Stimulated activated CD4-positive, alpha-beta T cell treated with anti-CD3 and anti-CD28 coated beads, Interleukin-1b, Interleukin-23, amount 100 ng/mL, for 1 hour (primary cell): Measurements from ENCODE around the gene PMPCA.
"Not testable (repeated sequence)": the region's sequence is repeated elsewhere in the genome, so short reads cannot be mapped to it uniquely, and the experiment has no call there.

Experiments
- DNase-seq, 2 donors: peaks; one replicate each; pipeline ENCODE4 v3.0.0-alpha.2; 2020; ENCODE audit warnings: low read depth in 2 of 2

Gene PMPCA

GRCh38 chr9:136412962-136413361 is 2.5 kb downstream of the PMPCA start:
- DNase-seq = no peak

DNA sequence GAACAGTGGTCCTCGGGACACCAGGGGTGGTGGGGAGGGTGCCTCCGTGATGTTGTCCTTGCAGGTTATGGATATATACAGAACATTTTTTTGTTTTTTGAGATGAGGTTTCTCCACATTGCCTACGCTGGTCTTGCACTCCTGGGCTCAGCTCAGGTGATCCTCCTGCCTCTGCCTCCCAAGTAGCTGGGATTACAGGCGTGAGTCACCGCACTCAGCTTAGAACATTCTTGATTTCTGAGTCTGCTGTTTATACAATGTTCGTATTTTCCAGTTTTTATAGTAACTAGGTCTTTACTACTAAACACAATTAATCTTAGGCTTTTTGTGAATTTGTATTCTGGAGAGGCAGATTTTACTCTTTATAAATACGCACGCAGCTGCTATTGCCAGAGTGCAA is 6.0 kb downstream of the PMPCA start:
- DNase-seq = no peak

- DNase-seq = no peak
These were observed 6.5 kb downstream of the PMPCA start for GRCh38 chr9:136416914-136417313.

- no peak for DNase-seq
These were observed 8.0 kb downstream of the PMPCA start for GRCh38 chr9:136418182-136419091.

- no peak for DNase-seq
These were observed 8.6 kb downstream of the PMPCA start for GRCh38 chr9:136419092-136419420.

- DNase-seq = no peak
These were observed 11.3 kb downstream of the PMPCA start for GRCh38 chr9:136421791-136422190.

DNA sequence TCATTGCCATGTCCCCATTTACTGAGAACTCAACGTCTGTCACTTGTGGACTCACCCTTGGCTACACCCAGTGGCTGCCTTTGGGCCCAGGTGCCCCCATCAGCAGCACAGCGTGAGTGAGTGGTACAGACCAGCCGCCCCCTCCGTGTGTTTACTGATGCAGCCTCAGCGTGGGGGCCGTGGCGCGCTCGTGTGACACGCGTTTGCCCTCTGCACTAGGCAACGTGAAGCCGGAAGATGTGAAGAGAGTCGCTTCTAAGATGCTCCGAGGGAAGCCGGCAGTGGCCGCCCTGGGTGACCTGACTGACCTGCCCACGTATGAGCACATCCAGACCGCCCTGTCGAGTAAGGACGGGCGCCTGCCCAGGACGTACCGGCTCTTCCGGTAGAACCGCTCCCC is 12.4 kb downstream of the PMPCA start:
- no peak for DNase-seq

DNA sequence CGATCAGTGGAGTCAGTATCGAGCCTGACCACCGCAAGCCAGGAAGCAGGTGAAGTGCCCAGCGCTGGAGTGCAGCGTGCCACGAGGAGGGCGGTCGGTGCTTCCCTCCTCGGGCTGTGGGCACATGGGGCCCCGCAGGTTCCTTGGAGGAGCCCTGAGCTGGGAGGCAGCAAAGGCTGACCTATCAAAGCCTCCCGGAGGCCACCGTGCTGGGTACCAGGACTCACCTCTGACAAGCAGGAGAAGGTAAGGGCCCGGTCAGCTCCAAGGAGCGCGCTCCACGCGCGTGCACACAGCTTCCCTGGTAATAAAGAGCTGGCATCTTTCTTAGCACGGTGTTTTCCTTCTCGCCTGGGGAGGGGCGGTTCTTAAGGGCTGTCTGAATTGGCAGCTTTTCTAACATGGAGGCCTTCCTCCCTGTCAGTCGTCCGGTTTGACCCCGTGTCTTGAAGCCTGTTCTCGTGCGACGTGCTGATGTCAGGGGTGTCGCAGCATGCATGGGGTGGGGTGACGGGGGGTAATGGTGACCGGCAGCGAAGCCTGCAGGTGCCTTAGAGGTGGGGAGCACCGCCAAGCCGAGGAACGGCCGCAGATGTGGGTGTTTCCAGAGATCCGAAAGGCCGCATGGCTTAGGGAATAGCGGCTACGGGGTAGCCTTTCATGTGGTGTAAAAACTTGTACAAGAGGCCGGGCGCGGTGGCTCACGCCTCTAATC is 13.1 kb downstream of the PMPCA start:
- DNase-seq = no peak

DNA sequence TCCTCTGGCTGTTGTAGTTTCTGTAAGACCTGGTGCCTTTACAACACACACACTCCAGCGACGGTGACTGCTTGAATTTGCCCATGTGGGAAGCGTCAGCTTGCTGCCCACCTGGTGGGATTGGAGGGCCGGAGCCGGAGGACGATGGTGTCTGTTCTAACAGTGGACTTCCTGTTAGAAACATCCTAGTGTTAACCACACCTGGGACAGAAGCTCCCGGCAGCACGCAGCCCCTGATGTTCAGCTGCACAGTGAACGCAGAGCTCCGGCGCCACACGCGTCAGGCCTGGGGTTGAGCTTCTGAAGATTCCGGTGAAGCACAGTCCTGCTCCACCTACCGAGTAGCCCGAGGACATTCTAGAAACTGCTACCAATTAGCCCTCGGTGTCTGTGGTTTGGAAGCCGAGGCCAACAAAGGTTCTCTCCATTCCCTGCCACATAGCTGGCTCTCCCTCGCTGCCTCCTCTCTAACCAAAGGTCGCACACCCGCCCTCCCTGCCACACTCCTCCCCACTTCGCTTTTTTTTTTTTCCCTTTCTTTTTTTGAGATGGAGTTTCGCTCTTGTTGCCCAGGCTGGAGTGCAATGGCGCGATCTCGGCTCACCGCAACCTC is 14.4 kb downstream of the PMPCA start:
- DNase-seq = no peak

DNA sequence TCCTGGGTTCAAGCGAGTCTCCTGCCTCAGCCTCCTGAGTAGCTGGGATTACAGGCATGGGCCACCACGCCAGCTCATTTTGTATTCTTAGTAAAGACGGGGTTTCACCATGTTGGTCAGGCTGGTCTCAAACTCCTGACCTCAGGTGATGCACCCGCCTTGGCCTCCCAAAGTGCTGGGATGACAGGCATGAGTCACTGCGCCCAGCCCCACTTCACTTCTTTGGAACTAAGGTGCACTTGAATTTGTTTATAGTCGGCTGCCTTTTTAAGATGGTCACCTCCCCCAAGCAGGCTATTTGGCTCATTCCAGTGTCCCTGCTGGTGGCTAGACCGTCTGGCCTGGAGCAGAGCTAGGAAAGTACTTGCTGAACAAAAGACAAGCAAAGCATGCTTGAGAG is 14.9 kb downstream of the PMPCA start:
- not testable (repeated sequence) for DNase-seq

GRCh38 chr9:136426787-136427186 is 16.3 kb downstream of the PMPCA start:
- DNase-seq = no peak

DNA sequence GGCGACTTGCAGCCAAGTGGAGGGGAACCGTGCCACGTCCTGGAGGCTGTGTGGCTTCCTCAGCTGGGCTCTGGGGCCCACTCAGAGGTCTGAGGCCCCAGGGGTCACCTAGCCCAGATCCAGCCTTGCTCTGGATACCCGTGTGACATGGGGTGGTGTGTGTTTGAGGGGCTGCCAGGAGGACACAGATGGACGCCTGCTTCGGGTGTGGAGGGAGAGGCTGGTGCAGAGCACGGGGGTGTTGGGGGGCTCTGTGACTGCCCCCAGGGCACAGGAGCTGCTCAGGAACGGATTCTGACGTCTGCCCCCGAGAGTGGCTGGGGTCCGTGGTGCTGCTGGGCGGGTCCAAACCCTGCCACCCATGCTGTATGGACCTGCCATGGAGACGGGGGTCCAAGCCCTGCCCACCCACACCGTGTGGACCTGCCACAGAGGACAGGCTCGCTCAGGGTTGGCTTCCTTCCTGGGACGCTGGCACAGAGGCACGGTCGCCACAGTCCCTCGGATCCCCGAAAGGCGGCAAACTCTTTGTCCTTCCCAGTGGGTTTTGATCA is 18.7 kb downstream of the PMPCA start:
- DNase-seq = no peak

DNA sequence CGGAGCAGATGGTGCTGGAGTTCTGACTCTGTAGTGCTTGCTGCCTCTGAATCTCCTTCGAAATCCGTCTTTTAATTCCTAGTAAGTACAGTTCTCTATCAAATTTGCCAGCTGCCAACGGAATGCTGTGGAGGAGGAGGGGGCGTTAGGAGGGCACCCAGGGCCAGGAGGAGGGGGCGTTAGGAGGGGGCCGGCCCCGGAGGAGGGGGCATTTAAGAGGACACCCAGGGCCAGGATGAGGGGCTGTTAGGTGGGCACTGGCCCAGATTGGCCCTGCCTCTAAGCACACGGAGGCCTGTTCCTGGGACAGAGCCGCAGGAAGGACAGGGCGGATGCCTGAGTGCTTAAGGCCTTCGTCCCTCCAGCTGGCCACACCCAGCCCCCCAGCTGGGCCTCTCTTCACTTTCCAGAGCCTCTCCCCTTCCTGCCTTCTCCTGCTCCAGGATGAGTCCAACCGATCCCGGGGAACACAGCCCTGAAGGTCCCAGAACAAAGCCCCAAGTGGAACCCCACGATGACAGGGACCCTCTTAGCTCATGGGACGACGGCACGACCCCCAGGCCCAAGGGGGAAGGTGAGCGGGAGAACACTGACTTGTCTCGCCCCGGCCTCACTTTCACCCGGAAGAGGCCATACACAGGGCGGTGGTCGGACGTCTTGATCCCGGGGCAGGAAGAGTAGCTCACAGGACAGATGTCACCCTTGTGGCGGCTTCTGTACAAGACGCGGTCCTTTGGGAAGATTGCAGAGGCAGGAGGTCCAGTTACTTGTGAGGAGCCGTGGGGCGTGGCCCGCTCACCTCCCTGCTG is 19.4 kb downstream of the PMPCA start:
- DNase-seq = no peak

- DNase-seq = no peak
These were observed 20.3 kb downstream of the PMPCA start for GRCh38 chr9:136430588-136431234.

GRCh38 chr9:136431782-136432350 is 21.4 kb downstream of the PMPCA start:
- DNase-seq = no peak

GRCh38 chr9:136432591-136432990 is 22.1 kb downstream of the PMPCA start:
- DNase-seq = no peak

- DNase-seq = no peak
These were observed 22.7 kb downstream of the PMPCA start for GRCh38 chr9:136433043-136433715.

DNA sequence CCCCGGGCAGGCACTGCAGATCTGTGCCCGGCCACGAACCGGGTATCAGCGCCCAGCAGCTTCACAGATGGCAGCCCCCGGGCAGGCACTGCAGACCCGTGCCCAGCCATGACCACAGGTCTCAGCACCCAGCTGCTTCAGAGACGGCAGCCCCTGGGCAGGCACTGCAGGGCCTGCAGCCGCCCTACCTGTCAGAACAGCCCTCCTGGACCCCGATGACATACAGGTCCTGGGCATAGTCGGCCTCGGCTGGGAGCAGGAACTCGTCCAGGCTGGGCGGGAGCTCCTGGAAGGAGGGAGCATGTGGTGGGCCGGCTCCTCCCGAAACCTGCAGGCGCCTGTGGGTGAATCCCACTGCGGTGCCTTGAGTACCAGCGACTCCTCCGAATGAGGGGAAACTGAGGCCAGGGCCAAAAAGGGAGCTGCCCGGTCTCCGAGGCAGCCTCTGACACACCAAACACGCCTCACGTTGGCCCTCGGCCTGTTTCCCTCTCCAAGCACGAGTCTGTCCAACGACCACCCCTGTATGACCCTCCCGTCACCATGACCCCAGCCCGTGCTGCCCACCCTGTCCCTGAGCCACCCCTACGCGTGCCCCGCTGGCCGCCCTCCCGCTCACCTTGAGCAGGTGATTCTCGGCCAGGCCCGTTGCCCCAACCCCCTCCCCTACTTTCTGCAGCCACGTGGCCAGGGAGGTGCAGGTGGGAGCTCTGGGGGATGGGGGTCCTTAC is 23.6 kb downstream of the PMPCA start:
- DNase-seq = no peak

DNA sequence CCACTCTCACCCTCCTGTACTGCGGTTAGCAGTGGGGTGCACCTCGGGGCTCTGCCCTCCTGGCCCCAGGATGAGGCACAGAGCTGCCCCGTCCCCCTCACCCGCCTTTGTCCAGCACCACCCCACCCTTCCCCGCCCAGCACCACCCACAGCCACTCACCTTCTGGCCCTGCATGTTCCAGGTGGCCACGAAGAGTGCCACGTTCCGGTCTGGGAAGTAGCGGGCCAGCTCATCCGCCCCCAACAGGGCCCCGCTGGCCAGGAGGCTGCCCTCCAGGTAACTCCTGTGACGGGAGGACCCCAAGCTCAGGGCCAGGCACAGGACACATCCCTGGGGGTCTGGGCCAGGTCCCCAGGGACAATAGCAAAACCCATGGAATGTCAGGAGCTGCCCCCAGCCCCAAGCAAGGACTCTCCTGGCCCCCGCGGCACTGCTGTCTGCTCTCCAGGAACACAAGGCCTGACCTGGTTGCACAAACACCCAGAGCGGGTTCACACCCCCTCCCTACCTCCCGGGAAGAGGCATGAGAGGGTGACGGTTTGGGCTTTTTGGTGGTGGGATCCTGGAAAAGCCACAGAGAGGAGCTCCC is 24.2 kb downstream of the PMPCA start:
- DNase-seq = no peak
